H1 (cell line): ENCODE data around the gene CDKN2B-AS1. TPM values are rescaled to one million over a fixed set of nuclear protein-coding genes. Genes with fewer than 3 reads are reported as not detected.

Experiments used
- EGR1 ChIP-seq: IDR thresholded peaks from 2 replicates; pipeline ENCODE4 v1.6.1; 2011; ENCODE audit warnings: low read depth, low read length, borderline replicate concordance
- polyA plus RNA-seq, 7 experiments: library from polyadenylated mRNA; depleted of rRNA in 3 of 7; stranded (reverse) in 5 of 7; unstranded in 2 of 7; fragments of >200 nt in 5 of 7; fragments of 200-250 nt in 2 of 7; gene quantifications; 1 replicate in 5 of 7; 2 replicates in 1 of 7; 4 replicates in 1 of 7; pipeline versions ENCODE4 v1.2.1 to v1.2.3, GENCODE V29; 2011 to 2013; ENCODE audit warnings: missing spikeins in 2 of 7, mixed read lengths in 2 of 7
- total RNA-seq: library from RNA; stranded (reverse); fragmentation: NEBNext Ultra II Directional; extraction: Animal tissue kit (Norgen Biotek cat#: 25700); gene quantifications from 2 replicates; pipeline ENCODE4 v1.2.1, GENCODE V29; 2021

The CDKN2B-AS1 gene
- total and polyA plus RNA-seq, 2 of the 8 experiments (the other 6 are each of a cell fraction or from before 2014, with no cell fraction given): not detected

DNA sequence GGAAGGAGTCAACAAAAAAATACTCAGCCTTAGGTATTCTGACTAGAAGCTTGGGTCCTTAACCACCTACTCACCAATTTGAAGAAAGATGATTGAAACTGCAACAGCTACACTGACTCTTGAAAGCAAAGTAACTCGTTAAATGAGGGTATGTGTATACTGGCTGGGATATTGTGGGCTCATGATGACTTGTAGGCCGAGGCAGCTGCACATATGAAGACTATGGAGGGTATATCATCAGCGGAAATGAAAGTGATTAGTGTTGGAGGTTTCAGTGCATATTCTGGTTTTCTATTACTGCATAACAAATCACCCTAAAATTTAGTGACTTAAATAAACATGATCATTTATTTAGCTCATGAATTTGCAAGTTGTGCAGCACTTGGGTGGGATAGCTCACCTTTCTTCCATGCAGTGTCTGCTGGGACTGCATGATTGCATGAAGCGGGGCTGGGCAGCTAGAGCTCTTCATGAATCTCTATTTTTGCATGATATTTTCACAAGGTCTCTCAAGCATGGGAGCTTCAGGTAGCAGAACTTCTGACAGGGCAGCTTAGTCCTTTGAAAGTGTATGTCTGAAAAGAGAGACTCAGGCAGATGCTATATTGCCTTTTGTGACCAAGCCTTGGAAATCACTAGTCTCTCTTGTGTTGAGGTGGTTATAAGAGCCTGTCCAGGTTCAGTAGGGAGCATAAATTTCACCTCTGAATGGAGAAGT is 110.6 kb downstream of the CDKN2B-AS1 start (continued):
- no peak for TF ChIP-seq EGR1
